Cerebellar cortex (tissue), 1 donor: ENCODE data around the gene PCDHA12.
A peak's percentile ranks its signal among the peaks of the same experiment; 100 is the strongest.
"Not testable (repeated sequence)": the region's sequence is repeated elsewhere in the genome, so short reads cannot be mapped to it uniquely, and the experiment has no call there.

Experiments
- DNase-seq: peaks from one replicate; pipeline ENCODE4 v3.0.0-alpha.2; 2015; ENCODE audit warnings: low spot score

Gene PCDHA12, protein sequence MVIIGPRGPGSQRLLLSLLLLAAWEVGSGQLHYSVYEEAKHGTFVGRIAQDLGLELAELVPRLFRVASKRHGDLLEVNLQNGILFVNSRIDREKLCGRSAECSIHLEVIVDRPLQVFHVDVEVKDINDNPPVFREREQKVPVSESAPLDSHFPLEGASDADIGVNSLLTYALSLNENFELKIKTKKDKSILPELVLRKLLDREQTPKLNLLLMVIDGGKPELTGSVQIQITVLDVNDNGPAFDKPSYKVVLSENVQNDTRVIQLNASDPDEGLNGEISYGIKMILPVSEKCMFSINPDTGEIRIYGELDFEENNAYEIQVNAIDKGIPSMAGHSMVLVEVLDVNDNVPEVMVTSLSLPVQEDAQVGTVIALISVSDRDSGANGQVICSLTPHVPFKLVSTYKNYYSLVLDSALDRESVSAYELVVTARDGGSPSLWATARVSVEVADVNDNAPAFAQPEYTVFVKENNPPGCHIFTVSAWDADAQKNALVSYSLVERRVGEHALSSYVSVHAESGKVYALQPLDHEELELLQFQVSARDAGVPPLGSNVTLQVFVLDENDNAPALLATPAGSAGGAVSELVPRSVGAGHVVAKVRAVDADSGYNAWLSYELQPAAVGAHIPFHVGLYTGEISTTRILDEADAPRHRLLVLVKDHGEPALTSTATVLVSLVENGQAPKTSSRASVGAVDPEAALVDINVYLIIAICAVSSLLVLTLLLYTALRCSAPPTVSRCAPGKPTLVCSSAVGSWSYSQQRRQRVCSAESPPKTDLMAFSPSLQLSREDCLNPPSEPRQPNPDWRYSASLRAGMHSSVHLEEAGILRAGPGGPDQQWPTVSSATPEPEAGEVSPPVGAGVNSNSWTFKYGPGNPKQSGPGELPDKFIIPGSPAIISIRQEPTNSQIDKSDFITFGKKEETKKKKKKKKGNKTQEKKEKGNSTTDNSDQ

DNA sequence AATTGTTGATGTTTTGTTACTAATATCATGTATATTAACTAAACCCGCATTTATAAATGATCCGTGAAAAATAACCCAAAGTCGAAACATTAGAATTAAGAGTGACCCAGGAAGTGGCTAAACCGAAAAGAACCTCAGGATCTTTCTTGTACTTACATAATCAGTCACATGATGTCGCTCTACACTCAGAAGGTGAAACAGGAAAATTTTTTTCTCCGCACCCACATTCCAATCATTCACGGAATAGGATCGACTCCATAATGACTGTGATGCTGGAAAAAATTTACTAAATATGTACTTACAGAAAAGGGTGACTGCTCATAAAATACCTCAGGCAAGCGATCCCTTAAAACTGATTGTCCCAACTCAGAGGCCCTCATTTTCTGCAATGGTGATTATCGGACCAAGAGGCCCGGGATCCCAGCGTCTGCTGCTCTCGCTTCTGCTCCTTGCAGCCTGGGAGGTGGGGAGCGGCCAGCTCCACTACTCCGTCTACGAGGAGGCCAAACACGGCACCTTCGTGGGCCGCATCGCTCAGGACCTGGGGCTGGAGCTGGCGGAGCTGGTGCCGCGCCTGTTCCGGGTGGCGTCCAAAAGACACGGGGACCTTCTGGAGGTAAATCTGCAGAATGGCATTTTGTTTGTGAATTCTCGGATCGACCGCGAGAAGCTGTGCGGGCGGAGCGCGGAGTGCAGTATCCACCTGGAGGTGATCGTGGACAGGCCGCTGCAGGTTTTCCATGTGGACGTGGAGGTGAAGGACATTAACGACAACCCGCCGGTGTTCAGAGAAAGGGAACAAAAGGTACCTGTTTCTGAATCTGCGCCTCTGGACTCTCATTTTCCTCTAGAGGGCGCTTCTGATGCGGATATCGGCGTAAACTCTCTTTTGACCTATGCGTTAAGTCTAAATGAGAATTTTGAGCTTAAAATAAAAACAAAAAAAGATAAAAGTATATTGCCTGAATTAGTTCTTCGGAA is at the start of gene PCDHA12:
PCDHA12 (plus strand) TSS at position 224 of the 981 bp plus-strand sequence; CDS start at position 389, 165 bp downstream.
- DNase-seq = peak; percentile 69

DNA sequence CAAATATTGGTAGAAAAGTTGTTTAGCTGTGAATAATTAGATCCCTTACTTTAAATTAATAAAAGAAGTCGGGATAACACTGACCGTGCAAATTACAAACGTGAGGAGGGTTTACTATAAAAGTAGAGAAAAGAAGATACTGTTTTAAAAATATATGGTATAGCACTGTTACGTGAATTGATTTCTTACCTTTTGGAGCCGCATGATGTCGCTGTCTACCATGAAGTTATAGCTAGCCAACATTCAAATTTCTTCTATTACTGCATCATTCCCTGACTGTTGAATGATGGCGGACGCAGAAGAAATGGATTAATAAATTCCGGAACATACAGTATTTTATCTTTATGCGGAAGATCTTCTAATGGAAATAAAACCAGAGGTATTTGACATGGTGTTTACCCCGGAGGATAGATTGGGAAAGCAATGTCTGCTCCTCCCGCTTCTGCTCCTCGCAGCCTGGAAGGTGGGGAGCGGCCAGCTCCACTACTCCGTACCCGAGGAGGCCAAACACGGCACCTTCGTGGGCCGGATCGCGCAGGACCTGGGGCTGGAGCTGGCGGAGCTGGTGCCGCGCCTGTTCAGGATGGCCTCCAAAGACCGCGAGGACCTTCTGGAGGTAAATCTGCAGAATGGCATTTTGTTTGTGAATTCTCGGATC is 47.3 kb upstream of the PCDHA12 start, which contains the start of gene PCDHA6:
PCDHA6 (plus strand) TSS at position 257 of the 658 bp plus-strand sequence; CDS start at position 389, 132 bp downstream.
- DNase-seq = peak; percentile 34

DNA sequence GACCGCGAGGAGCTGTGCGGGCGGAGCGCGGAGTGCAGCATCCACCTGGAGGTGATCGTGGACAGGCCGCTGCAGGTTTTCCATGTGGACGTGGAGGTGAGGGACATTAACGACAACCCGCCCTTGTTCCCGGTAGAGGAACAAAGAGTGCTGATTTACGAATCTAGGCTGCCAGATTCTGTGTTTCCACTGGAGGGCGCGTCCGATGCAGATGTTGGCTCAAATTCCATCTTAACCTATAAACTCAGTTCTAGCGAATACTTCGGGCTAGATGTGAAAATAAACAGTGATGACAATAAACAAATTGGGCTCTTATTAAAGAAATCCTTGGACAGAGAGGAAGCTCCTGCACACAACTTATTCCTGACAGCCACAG is 46.8 kb upstream of the PCDHA12 start:
- no peak for DNase-seq

DNA sequence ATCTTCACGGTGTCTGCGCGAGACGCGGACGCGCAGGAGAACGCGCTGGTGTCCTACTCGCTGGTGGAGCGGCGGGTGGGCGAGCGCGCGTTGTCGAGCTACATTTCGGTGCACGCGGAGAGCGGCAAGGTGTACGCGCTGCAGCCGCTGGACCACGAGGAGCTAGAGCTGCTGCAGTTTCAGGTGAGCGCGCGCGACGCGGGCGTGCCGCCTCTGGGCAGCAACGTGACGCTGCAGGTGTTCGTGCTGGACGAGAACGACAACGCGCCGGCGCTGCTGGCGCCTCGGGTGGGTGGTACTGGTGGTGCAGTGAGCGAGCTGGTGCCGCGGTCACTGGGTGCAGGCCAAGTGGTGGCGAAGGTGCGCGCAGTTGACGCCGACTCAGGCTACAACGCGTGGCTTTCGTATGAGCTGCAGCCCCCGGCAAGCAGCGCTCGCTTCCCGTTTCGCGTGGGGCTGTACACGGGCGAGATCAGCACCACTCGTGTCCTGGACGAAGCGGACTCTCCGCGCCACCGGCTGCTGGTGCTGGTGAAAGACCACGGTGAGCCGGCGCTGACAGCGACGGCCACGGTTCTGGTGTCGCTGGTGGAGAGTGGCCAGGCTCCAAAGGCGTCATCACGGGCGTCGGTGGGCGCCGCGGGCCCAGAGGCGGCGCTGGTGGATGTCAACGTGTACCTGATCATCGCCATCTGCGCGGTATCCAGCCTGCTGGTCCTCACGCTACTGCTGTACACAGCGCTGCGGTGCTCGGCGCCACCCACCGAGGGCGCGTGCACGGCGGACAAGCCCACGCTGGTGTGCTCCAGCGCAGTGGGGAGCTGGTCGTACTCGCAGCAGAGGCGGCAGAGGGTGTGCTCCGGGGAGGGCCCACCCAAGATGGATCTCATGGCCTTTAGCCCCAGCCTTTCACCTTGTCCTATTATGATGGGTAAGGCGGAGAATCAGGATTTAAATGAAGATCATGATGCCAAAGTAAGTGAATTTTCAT is 45.3 kb upstream of the PCDHA12 start:
- DNase-seq = not testable (repeated sequence)

DNA sequence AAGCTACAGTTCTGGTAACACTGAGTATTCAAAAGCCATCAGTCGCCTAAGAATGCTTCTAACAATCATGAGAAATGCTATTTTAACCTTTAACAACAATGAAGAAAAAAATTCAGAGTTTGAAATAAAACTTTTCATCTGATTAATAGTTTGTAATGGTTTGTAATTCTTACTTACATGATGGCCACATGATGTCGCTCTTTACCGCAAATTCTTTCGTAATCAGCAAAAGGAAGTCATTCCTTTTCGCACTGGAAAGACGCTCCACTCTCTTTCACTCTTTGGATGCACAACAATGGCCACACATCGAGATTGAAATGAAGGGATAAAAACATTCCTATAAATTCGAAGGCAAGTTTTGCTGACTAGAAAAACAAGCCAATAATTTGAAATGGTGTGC is 41.1 kb upstream of the PCDHA12 start, which contains the start of gene PCDHA7:
PCDHA7 (plus strand) TSS at position 277 of the 400 bp plus-strand sequence; CDS start at position 392, 115 bp downstream.
- DNase-seq = peak; percentile 36

DNA sequence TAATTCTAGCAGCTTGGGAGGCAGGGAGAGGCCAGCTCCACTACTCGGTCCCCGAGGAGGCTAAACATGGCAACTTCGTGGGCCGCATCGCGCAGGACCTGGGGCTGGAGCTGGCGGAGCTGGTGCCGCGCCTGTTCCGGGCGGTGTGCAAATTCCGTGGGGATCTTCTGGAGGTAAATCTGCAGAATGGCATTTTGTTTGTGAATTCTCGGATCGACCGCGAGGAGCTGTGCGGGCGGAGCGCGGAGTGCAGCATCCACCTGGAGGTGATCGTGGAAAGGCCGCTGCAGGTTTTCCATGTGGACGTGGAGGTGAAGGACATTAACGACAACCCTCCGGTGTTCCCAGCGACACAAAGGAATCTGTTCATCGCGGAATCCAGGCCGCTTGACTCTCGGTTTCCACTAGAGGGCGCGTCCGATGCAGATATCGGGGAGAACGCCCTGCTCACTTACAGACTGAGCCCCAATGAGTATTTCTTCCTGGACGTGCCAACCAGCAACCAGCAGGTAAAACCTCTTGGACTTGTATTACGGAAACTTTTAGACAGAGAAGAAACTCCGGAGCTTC is 40.6 kb upstream of the PCDHA12 start:
- not testable (repeated sequence) for DNase-seq

DNA sequence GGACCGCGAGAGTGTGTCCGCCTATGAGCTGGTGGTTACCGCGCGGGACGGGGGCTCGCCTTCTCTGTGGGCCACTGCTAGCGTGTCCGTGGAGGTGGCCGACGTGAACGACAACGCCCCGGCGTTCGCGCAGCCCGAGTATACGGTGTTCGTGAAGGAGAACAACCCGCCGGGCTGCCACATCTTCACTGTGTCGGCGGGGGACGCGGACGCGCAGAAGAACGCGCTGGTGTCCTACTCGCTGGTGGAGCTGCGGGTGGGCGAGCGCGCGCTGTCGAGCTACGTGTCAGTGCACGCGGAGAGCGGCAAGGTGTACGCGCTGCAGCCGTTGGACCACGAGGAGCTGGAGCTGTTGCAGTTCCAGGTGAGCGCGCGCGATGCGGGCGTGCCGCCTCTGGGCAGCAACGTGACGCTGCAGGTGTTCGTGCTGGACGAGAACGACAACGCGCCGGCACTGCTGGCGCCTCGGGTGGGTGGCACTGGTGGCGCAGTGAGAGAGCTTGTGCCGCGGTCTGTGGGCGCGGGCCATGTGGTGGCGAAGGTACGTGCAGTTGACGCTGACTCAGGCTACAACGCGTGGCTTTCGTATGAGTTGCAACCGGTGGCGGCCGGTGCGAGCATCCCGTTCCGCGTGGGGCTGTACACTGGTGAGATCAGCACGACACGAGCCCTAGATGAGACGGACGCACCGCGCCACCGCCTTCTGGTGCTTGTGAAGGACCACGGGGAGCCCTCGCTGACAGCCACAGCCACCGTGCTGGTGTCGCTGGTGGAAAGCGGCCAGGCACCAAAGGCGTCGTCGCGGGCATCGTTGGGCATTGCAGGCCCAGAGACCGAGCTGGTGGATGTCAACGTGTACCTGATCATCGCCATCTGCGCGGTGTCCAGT is 39.2 kb upstream of the PCDHA12 start:
- no peak for DNase-seq

DNA sequence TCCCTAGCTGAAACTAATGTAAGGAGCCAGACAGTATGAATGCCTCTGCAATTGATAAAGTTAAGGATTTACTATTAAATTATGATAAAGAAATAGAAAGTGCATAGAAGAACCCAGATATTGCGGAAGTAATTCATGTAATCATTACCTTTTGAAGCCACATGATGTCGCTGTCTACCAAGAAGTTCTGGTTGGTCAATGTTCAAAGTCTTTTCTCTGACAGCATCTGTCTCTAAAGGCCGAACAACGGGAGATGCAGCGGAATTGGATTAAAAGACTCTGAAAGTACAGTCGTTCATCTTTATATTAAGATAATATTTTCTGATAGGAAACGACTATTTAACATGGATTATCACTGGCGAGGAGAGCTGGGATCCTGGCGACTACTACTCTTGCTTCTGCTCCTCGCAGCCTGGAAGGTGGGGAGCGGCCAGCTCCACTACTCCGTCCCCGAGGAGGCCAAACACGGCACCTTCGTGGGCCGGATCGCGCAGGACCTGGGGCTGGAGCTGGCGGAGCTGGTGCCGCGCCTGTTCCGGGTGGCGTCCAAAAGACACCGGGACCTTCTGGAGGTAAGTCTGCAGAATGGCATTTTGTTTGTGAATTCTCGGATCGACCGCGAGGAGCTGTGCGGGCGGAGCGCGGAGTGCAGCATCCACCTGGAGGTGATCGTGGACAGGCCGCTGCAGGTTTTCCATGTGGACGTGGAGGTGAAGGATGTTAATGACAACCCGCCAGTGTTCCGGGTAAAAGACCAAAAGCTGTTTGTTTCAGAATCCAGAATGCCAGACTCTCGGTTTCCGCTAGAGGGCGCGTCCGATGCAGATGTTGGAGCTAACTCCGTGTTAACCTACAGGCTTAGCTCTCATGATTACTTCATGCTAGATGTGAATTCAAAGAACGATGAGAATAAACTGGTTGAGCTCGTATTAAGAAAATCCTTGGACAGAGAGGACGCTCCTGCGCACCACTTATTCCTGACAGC is 33.8 kb upstream of the PCDHA12 start, which contains the start of gene PCDHA8:
PCDHA8 (plus strand) TSS at position 210 of the 985 bp plus-strand sequence; CDS start at position 345, 135 bp downstream.
- DNase-seq = peak; percentile 66

DNA sequence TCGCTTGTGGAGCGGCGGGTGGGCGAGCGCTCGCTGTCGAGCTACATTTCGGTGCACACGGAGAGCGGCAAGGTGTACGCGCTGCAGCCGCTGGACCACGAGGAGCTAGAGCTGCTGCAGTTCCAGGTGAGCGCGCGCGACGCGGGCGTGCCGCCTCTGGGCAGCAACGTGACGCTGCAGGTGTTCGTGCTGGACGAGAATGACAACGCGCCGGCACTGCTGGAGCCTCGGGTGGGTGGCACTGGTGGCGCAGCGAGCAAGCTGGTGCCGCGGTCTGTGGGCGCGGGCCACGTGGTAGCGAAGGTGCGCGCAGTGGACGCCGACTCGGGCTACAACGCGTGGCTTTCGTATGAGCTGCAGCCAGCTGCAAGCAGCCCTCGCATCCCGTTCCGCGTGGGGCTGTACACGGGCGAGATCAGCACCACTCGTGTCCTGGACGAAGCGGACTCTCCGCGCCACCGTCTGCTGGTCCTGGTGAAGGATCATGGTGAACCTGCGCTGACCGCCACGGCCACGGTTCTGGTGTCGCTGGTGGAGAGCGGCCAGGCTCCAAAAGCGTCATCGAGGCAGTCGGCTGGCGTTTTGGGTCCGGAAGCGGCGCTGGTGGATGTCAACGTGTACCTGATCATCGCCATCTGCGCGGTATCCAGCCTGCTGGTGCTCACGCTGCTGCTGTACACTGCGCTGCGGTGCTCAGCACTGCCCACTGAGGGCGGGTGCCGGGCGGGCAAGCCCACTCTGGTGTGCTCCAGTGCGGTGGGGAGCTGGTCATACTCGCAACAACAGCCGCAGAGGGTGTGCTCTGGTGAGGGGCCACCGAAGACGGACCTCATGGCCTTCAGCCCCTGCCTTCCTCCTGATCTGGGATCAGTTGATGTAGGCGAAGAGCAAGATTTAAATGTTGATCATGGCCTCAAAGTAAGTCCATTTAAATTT is 32.0 kb upstream of the PCDHA12 start:
- no peak for DNase-seq

DNA sequence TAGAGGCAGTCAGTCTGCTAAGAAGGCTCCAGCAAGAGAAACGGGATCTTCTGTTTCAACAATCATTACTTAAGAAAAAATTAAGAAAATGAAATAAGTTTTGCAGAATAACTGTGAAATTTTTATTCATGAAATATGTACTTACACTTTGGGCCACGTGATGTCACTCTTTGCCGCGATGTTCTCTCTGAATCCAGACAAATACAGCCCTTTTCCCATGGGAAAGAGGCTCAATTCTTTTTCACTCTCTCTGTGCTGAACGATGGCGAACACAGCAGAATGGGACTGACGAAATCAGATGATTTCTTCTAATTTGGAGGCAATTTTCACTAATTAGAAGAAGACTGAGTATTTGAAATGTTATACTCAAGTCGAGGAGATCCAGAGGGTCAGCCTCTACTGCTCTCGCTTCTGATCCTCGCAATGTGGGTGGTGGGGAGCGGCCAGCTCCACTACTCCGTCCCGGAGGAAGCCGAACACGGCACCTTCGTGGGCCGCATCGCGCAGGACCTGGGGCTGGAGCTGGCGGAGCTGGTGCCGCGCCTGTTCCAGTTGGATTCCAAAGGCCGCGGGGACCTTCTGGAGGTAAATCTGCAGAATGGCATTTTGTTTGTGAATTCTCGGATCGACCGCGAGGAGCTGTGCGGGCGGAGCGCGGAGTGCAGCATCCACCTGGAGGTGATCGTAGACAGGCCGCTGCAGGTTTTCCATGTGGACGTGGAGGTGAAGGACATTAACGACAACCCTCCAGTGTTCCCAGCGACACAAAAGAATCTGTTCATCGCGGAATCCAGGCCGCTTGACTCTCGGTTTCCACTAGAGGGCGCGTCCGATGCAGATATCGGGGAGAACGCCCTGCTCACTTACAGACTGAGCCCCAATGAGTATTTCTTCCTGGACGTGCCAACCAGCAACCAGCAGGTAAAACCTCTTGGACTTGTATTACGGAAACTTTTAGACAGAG is 26.7 kb upstream of the PCDHA12 start, which contains the start of gene PCDHA9:
PCDHA9 (plus strand) TSS at position 244 of the 964 bp plus-strand sequence; CDS start at position 358, 114 bp downstream.
- not testable (repeated sequence) for DNase-seq

DNA sequence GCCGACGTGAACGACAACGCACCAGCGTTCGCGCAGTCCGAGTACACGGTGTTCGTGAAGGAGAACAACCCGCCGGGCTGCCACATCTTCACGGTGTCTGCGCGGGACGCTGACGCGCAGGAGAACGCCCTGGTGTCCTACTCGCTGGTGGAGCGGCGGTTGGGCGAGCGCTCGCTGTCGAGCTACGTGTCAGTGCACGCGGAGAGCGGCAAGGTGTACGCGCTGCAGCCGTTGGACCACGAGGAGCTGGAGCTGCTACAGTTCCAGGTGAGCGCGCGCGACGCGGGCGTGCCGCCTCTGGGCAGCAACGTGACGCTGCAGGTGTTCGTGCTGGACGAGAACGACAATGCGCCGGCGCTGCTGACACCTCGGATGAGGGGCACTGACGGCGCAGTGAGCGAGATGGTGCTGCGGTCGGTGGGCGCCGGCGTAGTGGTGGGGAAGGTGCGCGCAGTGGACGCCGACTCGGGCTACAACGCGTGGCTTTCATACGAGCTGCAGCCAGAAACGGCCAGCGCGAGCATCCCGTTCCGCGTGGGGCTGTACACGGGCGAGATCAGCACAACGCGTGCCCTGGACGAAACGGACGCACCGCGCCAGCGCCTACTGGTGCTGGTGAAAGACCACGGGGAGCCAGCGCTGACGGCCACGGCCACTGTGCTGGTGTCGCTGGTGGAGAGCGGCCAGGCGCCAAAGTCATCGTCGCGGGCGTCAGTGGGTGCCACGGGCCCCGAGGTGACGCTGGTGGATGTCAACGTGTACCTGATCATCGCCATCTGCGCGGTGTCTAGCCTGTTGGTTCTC is 25.1 kb upstream of the PCDHA12 start:
- DNase-seq = not testable (repeated sequence)

DNA sequence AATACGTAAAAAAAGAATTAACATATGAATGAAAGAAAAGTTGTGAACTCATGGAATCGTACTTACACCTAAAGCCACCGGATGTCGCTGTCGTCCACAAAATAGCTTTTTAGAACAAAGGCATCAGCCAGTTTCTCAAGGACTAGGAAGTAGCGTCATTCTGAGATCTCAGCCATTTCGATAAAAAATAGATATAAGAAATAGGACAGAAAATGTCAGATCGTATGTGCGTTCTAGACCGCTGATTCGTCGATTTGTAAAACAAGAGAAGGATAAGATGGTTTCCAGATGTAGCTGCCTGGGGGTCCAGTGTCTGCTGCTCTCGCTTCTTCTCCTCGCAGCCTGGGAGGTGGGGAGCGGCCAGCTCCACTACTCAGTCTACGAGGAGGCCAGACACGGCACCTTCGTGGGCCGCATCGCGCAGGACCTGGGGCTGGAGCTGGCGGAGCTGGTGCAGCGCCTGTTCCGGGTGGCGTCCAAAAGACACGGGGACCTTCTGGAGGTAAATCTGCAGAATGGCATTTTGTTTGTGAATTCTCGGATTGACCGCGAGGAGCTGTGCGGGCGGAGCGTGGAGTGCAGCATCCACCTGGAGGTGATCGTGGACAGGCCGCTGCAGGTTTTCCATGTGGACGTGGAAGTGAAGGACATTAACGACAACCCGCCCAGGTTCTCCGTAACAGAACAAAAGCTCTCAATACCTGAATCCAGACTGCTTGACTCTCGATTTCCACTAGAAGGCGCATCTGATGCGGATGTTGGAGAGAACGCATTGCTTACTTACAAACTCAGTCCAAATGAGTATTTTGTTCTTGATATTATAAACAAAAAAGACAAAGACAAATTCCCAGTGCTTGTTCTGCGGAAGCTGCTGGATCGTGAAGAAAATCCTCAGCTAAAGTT is 19.1 kb upstream of the PCDHA12 start, which contains the start of gene PCDHA10:
PCDHA10 (plus strand) TSS at position 126 of the 903 bp plus-strand sequence; CDS start at position 278, 152 bp downstream.
- peak; percentile 19 for DNase-seq
